Stimulated activated CD4-positive, alpha-beta T cell treated with anti-CD3 and anti-CD28 coated beads, Interleukin-15, amount 100 ng/mL, for 1 hour (primary cell): ENCODE data around the gene TRAPPC11.

Source experiments
- DNase-seq, 2 donors: peaks; one replicate each; pipeline ENCODE4 v3.0.0-alpha.2; 2020; ENCODE audit warnings: low read depth in 1 of 2, low spot score in 1 of 2

TRAPPC11 gene

DNA sequence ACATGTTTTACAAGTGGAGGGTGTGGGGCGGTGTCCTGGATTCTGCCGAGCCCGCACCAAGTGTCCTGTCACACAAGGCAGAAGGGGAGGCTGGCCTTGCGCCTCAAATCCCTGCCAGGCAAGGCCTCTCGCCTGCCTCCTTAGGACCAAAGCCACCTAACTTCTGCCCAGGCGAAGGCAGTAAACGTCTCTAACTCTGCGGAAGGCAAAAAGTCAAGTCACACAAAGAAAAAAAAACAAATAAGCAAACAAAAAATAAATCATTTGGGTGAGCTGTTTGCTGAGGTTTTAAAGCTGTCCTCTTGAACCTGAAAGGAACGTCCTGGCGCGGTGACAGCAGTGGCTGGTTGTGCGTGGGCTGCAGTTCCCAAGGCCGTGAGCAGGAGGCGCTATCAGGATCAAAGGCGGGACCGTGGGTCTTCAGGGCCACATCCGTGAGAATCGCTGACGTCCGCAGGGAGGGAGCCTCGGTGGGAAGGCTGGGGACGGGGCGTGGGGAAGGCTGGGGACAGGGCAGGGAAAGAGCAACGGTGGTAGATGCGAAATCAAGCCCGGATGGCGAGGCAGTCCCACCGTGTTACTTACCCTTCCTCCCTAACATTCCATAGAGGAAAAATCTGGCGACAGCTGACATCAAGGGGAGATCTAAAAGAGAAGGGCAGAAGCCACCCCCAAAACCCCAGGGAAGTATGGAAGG is 99.1 kb downstream of the TRAPPC11 start:
- no peak for DNase-seq

DNA sequence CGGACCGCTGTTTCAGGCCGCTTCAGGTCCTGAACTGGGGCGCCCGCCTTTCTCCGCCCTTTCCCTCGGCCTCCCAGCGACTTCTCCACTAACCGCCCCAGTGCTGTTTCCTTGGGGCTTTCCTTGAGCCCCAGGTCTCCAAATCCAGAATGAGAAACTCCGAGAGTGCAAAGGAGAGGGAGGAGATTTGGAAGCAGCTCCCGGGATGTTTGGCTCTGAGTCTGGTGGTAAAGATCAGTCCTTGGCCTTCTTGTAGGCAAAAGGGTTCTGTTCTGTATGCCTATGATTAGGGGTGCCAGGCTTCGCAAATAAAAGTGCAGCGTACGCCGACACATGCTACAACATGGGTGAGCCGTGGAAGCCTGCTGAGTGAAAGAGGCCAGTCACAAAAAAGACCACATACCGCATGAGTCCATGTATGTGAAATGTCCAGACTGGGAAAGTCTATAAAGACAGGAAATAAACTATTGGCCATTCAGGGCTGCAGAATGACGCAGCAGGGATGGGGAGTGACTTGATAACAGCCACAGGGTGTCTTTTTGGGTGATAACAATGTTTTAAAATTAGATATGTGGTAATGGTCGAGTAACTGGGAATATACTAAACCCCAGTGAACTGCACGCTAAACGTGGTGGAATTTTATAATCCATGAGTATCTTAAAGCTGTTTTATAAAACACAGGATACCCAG is 99.8 kb downstream of the TRAPPC11 start:
- DNase-seq = no peak

DNA sequence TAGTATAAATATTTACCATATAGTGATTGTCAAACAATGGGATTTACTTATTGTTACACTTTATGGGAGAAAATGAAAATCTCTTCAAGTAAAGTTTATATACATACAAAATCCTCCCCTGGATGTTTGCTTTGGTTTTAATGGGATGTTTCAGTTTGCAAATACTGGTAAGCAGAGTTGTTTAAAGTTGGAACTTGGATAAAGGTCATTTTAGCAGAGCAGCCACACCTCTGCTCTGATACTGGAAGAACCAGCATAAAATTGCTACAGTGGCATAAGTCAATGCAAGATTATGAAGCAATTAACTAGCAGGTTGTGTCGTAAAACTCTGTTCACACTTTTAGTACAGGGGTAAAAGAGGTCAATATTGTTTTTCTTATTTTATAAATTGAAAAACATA is 101.2 kb downstream of the TRAPPC11 start:
- no peak for DNase-seq
